OCI-LY7 (cell line): ENCODE measurements around the gene SPATS2L. TPM values are rescaled to one million over a fixed set of nuclear protein-coding genes. Genes with fewer than 3 reads are reported as not detected.

ENCODE experiments used
- BruUV-seq: library from RNA; stranded (reverse); fragments of 400-500 nt; replicated peaks from 2 replicates; lab custom pipeline; 2021; lab: Mats Ljungman, UMichigan
- CTCF ChIA-PET: fragments of 300-600 bp; sonication (Branson Sonifier 250); formaldehyde crosslinking; loops from one replicate; lab custom pipeline; 2022; ENCODE audit warnings: antibody characterized with exemption; ENCODE audit not compliant: unreplicated experiment; lab: Charles Lee
- POLR2A ChIA-PET: fragments of 300-600 bp; sonication (Branson Sonifier 250); formaldehyde crosslinking; loops from one replicate; lab custom pipeline; 2022; ENCODE audit warnings: antibody characterized with exemption; lab: Charles Lee
- DNase-seq: peaks from one replicate; pipeline ENCODE4 v3.0.0-alpha.2; 2015; ENCODE audit warnings: low spot score
- H2AFZ ChIP-seq: fragments of 200-600 bp; sonication (generic), shearing (Covaris generic); 2 replicates; pipeline ENCODE4 v1.6.1; 2014; ENCODE audit warnings: mild to moderate bottlenecking, antibody characterized with exemption, low read length, moderate library complexity
- H3K27ac ChIP-seq: fragments of 200-600 bp; sonication (generic); 2 replicates; pipeline ENCODE4 v1.5.1; 2014; ENCODE audit warnings: mixed run types, low read depth, mild to moderate bottlenecking, moderate library complexity, low read length, inconsistent platforms; ENCODE audit not compliant: poor library complexity, severe bottlenecking
- H3K36me3 ChIP-seq: fragments of 200-600 bp; sonication (generic); 2 replicates; pipeline ENCODE4 v1.6.1; 2014; ENCODE audit warnings: mild to moderate bottlenecking, antibody characterized with exemption, low read length, moderate library complexity, mixed read lengths; ENCODE audit not compliant: insufficient read depth
- H3K4me1 ChIP-seq: fragments of 200-600 bp; sonication (generic); 2 replicates; pipeline ENCODE4 v1.5.1; 2014; ENCODE audit warnings: mild to moderate bottlenecking, low read length; ENCODE audit not compliant: insufficient read depth, poor library complexity, severe bottlenecking
- H3K4me2 ChIP-seq: fragments of 200-600 bp; sonication (generic); 2 replicates; pipeline ENCODE4 v1.6.1; 2014; ENCODE audit warnings: mild to moderate bottlenecking, low read length
- H3K4me3 ChIP-seq: fragments of 200-600 bp; sonication (generic); 2 replicates; pipeline ENCODE4 v1.5.1; 2014; ENCODE audit warnings: mild to moderate bottlenecking, low read depth, low read length; ENCODE audit not compliant: poor library complexity, severe bottlenecking
- H3K79me2 ChIP-seq: fragments of 200-600 bp; sonication (generic); 2 replicates; pipeline ENCODE4 v1.6.1; 2016; ENCODE audit warnings: low read depth, mild to moderate bottlenecking, low read length, moderate library complexity, mixed read lengths; ENCODE audit not compliant: insufficient read depth
- H3K9me2 ChIP-seq: fragments of 200-600 bp; sonication (generic); 2 replicates; pipeline ENCODE4 v1.6.1; 2016; ENCODE audit warnings: mild to moderate bottlenecking, low read length, mixed read lengths; ENCODE audit not compliant: insufficient read depth
- H3K9me3 ChIP-seq: fragments of 200-600 bp; sonication (generic); 2 replicates; pipeline ENCODE4 v1.6.1; 2014; ENCODE audit warnings: mild to moderate bottlenecking, mixed run types, low read length, mixed read lengths
- H4K20me1 ChIP-seq: fragments of 200-600 bp; sonication (generic); 2 replicates; pipeline ENCODE4 v1.6.1; 2014; ENCODE audit warnings: mild to moderate bottlenecking, antibody characterized with exemption, low read length, moderate library complexity, mixed read lengths; ENCODE audit not compliant: insufficient read depth
- EZH2phosphoT487 ChIP-seq: fragments of 200-600 bp; sonication (generic); IDR thresholded peaks from 2 replicates; pipeline ENCODE4 v1.6.1; 2018; ENCODE audit warnings: low read depth, borderline replicate concordance, mild to moderate bottlenecking, mixed run types, antibody characterized with exemption, low read length, moderate library complexity, mixed read lengths
- intact Hi-C: fragments of 100-400 bp; cut with micrococcal nuclease; formaldehyde crosslinking; loops from one replicate; pipeline ENCODE4 v1.10.0; 2022; ENCODE audit not compliant: unreplicated experiment
- total RNA-seq, 2 experiments: library from RNA; depleted of rRNA in 1 of 2; stranded (reverse); fragments of >200 nt in 1 of 2; shearing (Covaris generic) in 1 of 2; gene quantifications; 2 replicates each; pipeline ENCODE4 v1.2.3, GENCODE V29; 2014 to 2022
- TF ChIP-seq, protein P1 (sequence below): fragments of 200-600 bp; sonication (generic); conservative IDR thresholded peaks from 2 replicates; pipeline ENCODE4 v1.5.1; 2014; ENCODE audit warnings: mild to moderate bottlenecking, antibody characterized with exemption, low read length, moderate library complexity, mixed read lengths

Gene SPATS2L
- total RNA-seq, 2 experiments from 2014 or later: 3.1 to 5.2 TPM

GRCh38 chr2:200472853-200473464 lies 166.5 kb downstream of the SPATS2L start:
- ChIA-PET POLR2A (interaction anchor here (0.5 to 2.2 kb wide), 5 partner anchors 59 to 1925 kb away, joined by 3 to 5 read pairs (median 3); no protein-coding TSS in a partner anchor), CTCF (no interaction called here)
- H3K36me3 ChIP-seq: no peaks in the 10 kb centered on the region
- TF ChIP-seq EZH2phosphoT487: no peak
- TF ChIP-seq, protein P1, sequence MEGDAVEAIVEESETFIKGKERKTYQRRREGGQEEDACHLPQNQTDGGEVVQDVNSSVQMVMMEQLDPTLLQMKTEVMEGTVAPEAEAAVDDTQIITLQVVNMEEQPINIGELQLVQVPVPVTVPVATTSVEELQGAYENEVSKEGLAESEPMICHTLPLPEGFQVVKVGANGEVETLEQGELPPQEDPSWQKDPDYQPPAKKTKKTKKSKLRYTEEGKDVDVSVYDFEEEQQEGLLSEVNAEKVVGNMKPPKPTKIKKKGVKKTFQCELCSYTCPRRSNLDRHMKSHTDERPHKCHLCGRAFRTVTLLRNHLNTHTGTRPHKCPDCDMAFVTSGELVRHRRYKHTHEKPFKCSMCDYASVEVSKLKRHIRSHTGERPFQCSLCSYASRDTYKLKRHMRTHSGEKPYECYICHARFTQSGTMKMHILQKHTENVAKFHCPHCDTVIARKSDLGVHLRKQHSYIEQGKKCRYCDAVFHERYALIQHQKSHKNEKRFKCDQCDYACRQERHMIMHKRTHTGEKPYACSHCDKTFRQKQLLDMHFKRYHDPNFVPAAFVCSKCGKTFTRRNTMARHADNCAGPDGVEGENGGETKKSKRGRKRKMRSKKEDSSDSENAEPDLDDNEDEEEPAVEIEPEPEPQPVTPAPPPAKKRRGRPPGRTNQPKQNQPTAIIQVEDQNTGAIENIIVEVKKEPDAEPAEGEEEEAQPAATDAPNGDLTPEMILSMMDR: no peak
- no peaks in the 10 kb centered on the region for H3K9me3 ChIP-seq
- BruUV-seq: no TSS peak
- H3K4me3 ChIP-seq: no peak overlapping the region
- no peak overlapping the region for H3K4me2 ChIP-seq
- no peak overlapping the region for H2AFZ ChIP-seq
- no peaks in the 10 kb centered on the region for H4K20me1 ChIP-seq
- intact Hi-C loops: no loop called here
- no peaks in the 10 kb centered on the region for H3K79me2 ChIP-seq
- no peak for DNase-seq
- H3K4me1 ChIP-seq: peaks cover 14% of the 10 kb centered on the region
- no peak overlapping the region for H3K27ac ChIP-seq
- H3K9me2 ChIP-seq: no peaks in the 10 kb centered on the region

- H3K9me2 ChIP-seq: no peaks in the 10 kb centered on the region
- no peak overlapping the region for H3K4me3 ChIP-seq
- no peak overlapping the region for H3K4me2 ChIP-seq
- no TSS peak for BruUV-seq
- no peak overlapping the region for H3K27ac ChIP-seq
- H2AFZ ChIP-seq: no peak overlapping the region
- ChIA-PET CTCF (no interaction called here), POLR2A (interaction anchor here (0.8 to 1.3 kb wide), 2 partner anchors 10 to 95 kb away, joined by 3 read pairs; no protein-coding TSS in a partner anchor)
- TF ChIP-seq EZH2phosphoT487: no peak
- TF ChIP-seq, protein P1: no peak
- H3K4me1 ChIP-seq: peaks cover 7% of the 10 kb centered on the region
- no peaks in the 10 kb centered on the region for H3K79me2 ChIP-seq
- H3K9me3 ChIP-seq: no peaks in the 10 kb centered on the region
- H4K20me1 ChIP-seq: no peaks in the 10 kb centered on the region
- H3K36me3 ChIP-seq: no peaks in the 10 kb centered on the region
- DNase-seq: no peak
- intact Hi-C loops: no loop called here
Observed at GRCh38 chr2:200475795-200476194, 169.3 kb downstream of the SPATS2L start.

GRCh38 chr2:200476836-200477235 lies 170.3 kb downstream of the SPATS2L start:
- BruUV-seq: no TSS peak
- intact Hi-C loops: no loop called here

More at GRCh38 chr2:200476836-200477235, 170.3 kb downstream of the SPATS2L start:
- Histone ChIP-seq H3K27ac (no peak overlapping the region), H3K36me3 (no peaks in the 10 kb centered on the region), H3K4me3 (no peak overlapping the region), H2AFZ (no peak overlapping the region), H3K79me2 (no peaks in the 10 kb centered on the region), H4K20me1 (no peaks in the 10 kb centered on the region), H3K4me1 (no peaks in the 10 kb centered on the region), H3K4me2 (peak overlapping the region; percentile 11; the same call in 1 of the 2 replicates), H3K9me2 (no peaks in the 10 kb centered on the region), H3K9me3 (no peaks in the 10 kb centered on the region)
- TF ChIP-seq, protein P1: no peak
- POLR2A ChIA-PET: interaction anchor here (1.3 kb wide), 1 partner anchor 9 kb away, joined by 3 read pairs; no protein-coding TSS in a partner anchor
- DNase-seq: no peak
- CTCF ChIA-PET: no interaction called here
